WTC11 (cell line): ENCODE measurements around the gene IMPDH1. TPM values are rescaled to one million over a fixed set of nuclear protein-coding genes. Genes with fewer than 3 reads are reported as not detected.
A peak's percentile ranks its signal among the peaks of the same experiment; 100 is the strongest.

ENCODE experiments used
- ATAC-seq: fragments of 200-7000 bp; cut with Tn5 transposase; 2 replicates; pipeline ENCODE4 v1.10.0; 2021; ENCODE audit warnings: mild to moderate bottlenecking, moderate library complexity
- CTCF ChIA-PET: fragments of 300-600 bp; sonication (Branson Sonifier 250); formaldehyde crosslinking; loops from one replicate; lab custom pipeline; 2021; ENCODE audit warnings: antibody characterized with exemption; lab: Charles Lee
- POLR2A ChIA-PET: fragments of 350-600 bp; sonication (Branson Sonifier 250); formaldehyde crosslinking; loops from one replicate; lab custom pipeline; 2021; ENCODE audit warnings: antibody characterized with exemption; lab: Charles Lee
- DNase-seq: peaks from one replicate; pipeline ENCODE4 v3.0.0; 2021; ENCODE audit warnings: low spot score
- H3K27ac Mint-ChIP-seq: 2 replicates; pipeline ENCODE4 v1.8.0; 2021; ENCODE audit warnings: mixed read lengths
- H3K27me3 Mint-ChIP-seq: 2 replicates; pipeline ENCODE4 v1.8.0; 2021; ENCODE audit warnings: low read depth, mild to moderate bottlenecking, moderate library complexity, mixed read lengths
- H3K36me3 Mint-ChIP-seq: 2 replicates; pipeline ENCODE4 v1.8.0; 2021; ENCODE audit warnings: mixed read lengths
- H3K4me1 Mint-ChIP-seq: 2 replicates; pipeline ENCODE4 v1.8.0; 2022; ENCODE audit warnings: mixed read lengths
- H3K4me3 Mint-ChIP-seq: 2 replicates; pipeline ENCODE4 v1.8.0; 2021; ENCODE audit warnings: mild to moderate bottlenecking, moderate library complexity, mixed read lengths
- H3K9me3 Mint-ChIP-seq: 2 replicates; pipeline ENCODE4 v1.8.0; 2021; ENCODE audit warnings: mixed read lengths
- AR ChIP-seq: fragments of 250-450 bp; sonication (Bioruptor Pico); IDR thresholded peaks from 2 replicates; pipeline ENCODE4 v1.9.0; 2021; ENCODE audit warnings: mild to moderate bottlenecking
- ATF2 ChIP-seq: sonication (generic); formaldehyde crosslinking; IDR thresholded peaks from 2 replicates; pipeline ENCODE4 v1.8.1; 2022; ENCODE audit warnings: low read depth, missing genetic modification reagents, borderline replicate concordance
- CREB1 ChIP-seq: sonication (generic); formaldehyde crosslinking; IDR thresholded peaks from 2 replicates; pipeline ENCODE4 v1.8.0; 2023; ENCODE audit warnings: mild to moderate bottlenecking, missing genetic modification reagents
- EMX1 ChIP-seq: fragments of 250-450 bp; sonication (Bioruptor Pico); IDR thresholded peaks from 2 replicates; pipeline ENCODE4 v1.8.0; 2021; ENCODE audit warnings: mild to moderate bottlenecking
- ERG ChIP-seq: fragments of 250-450 bp; sonication (Bioruptor Pico); IDR thresholded peaks from 2 replicates; pipeline ENCODE4 v1.8.0; 2021; ENCODE audit warnings: mild to moderate bottlenecking
- ESRRA ChIP-seq: sonication (generic); formaldehyde crosslinking; IDR thresholded peaks from 2 replicates; pipeline ENCODE4 v1.8.1; 2022; ENCODE audit warnings: mild to moderate bottlenecking, missing genetic modification reagents, borderline replicate concordance
- GABPB1 ChIP-seq: sonication (generic); formaldehyde crosslinking; IDR thresholded peaks from 2 replicates; pipeline ENCODE4 v1.8.1; 2023; ENCODE audit warnings: mild to moderate bottlenecking, missing genetic modification reagents
- JAZF1 ChIP-seq: fragments of 250-450 bp; sonication (Bioruptor Pico); IDR thresholded peaks from 2 replicates; pipeline ENCODE4 v1.9.0; 2021; ENCODE audit warnings: moderate library complexity, mild to moderate bottlenecking, inconsistent platforms
- JUN ChIP-seq: sonication (generic); formaldehyde crosslinking; IDR thresholded peaks from 2 replicates; pipeline ENCODE4 v1.8.0; 2023; ENCODE audit warnings: mild to moderate bottlenecking, missing genetic modification reagents
- MLX ChIP-seq: sonication (generic); formaldehyde crosslinking; IDR thresholded peaks from 2 replicates; pipeline ENCODE4 v1.8.1; 2023; ENCODE audit warnings: mild to moderate bottlenecking, missing genetic modification reagents, moderate library complexity
- MXD4 ChIP-seq: fragments of 250-450 bp; sonication (Bioruptor Pico); IDR thresholded peaks from 2 replicates; pipeline ENCODE4 v1.8.0; 2021; ENCODE audit warnings: mild to moderate bottlenecking, moderate library complexity, borderline replicate concordance
- NFATC4 ChIP-seq: fragments of 250-450 bp; sonication (Bioruptor Pico); IDR thresholded peaks from 2 replicates; pipeline ENCODE4 v1.9.0; 2021; ENCODE audit warnings: mild to moderate bottlenecking
- NFYB ChIP-seq: sonication (generic); formaldehyde crosslinking; conservative IDR thresholded peaks from 2 replicates; pipeline ENCODE4 v1.8.0; 2022; ENCODE audit warnings: low read depth, missing genetic modification reagents
- OVOL2 ChIP-seq: fragments of 250-450 bp; sonication (Bioruptor Pico); IDR thresholded peaks from 2 replicates; pipeline ENCODE4 v1.9.0; 2021; ENCODE audit warnings: mild to moderate bottlenecking, borderline replicate concordance
- SOX15 ChIP-seq: fragments of 250-450 bp; sonication (Bioruptor Pico); IDR thresholded peaks from 2 replicates; pipeline ENCODE4 v1.9.0; 2021; ENCODE audit warnings: mild to moderate bottlenecking
- STAT6 ChIP-seq: sonication (generic); formaldehyde crosslinking; conservative IDR thresholded peaks from 2 replicates; pipeline ENCODE4 v1.8.1; 2023; ENCODE audit warnings: mild to moderate bottlenecking, low read depth, missing genetic modification reagents, moderate library complexity
- ZBTB21 ChIP-seq: sonication (generic); formaldehyde crosslinking; IDR thresholded peaks from 2 replicates; pipeline ENCODE4 v1.8.1; 2023; ENCODE audit warnings: mild to moderate bottlenecking, missing genetic modification reagents, borderline replicate concordance
- ZNF219 ChIP-seq: sonication (generic); formaldehyde crosslinking; IDR thresholded peaks from 2 replicates; pipeline ENCODE4 v1.8.0; 2023; ENCODE audit warnings: missing genetic modification reagents, mild to moderate bottlenecking, borderline replicate concordance
- ZNF317 ChIP-seq: sonication (generic); formaldehyde crosslinking; IDR thresholded peaks from 2 replicates; pipeline ENCODE4 v1.8.1; 2023; ENCODE audit warnings: low read depth, mild to moderate bottlenecking, moderate library complexity, missing genetic modification reagents, borderline replicate concordance
- ZNF396 ChIP-seq: fragments of 250-450 bp; sonication (Bioruptor Pico); IDR thresholded peaks from 2 replicates; pipeline ENCODE4 v1.8.0; 2021; ENCODE audit warnings: mild to moderate bottlenecking, moderate library complexity, borderline replicate concordance
- ZNF416 ChIP-seq: fragments of 250-450 bp; sonication (Bioruptor Pico); IDR thresholded peaks from 2 replicates; pipeline ENCODE4 v1.9.0; 2021; ENCODE audit warnings: mild to moderate bottlenecking, inconsistent platforms
- ZSCAN18 ChIP-seq: fragments of 250-450 bp; sonication (Bioruptor Pico); IDR thresholded peaks from 2 replicates; pipeline ENCODE4 v2.1.2; 2022; ENCODE audit warnings: mild to moderate bottlenecking, moderate library complexity
- total RNA-seq: library from RNA; stranded (reverse); gene quantifications from 3 replicates; pipeline ENCODE4 v1.2.3, GENCODE V29; 2021

Gene IMPDH1
- total RNA-seq, 1 experiment from 2014 or later: 54.2 TPM

- TF ChIP-seq JUN (CRISPR knock-in tag) (0 out of 2 replicates have a peak, but pooled peaks have one; percentile 54), ZSCAN18 (CRISPR knock-in tag) (no peak), ZNF219 (CRISPR knock-in tag) (no peak)
Observed at GRCh38 chr7:128351296-128352152, 58.3 kb downstream of the IMPDH1 start (continued).

- TF ChIP-seq NFATC4 (CRISPR knock-in tag) (no peak), NFYB (CRISPR knock-in tag) (no peak), ESRRA (no peak), ZNF396 (CRISPR knock-in tag) (no peak)
- no peak; the same call in 1 of the 2 replicates for ATAC-seq
- H3K9me3 Mint-ChIP-seq: no peaks in the 10 kb centered on the region
- DNase-seq: peak; percentile 30
- H3K27me3 Mint-ChIP-seq: peaks cover 78% of the 10 kb centered on the region
- ChIA-PET CTCF (interaction anchor here (0.8 to 5.5 kb wide), 6 partner anchors 10 to 142 kb away, joined by 3 to 125 read pairs (median 7); no protein-coding TSS in a partner anchor), POLR2A (no interaction called here)
- no peak overlapping the region for H3K27ac Mint-ChIP-seq
- H3K4me1 Mint-ChIP-seq: peaks cover 5% of the 10 kb centered on the region
- peak overlapping the region; percentile 10; the same call in 1 of the 2 replicates for H3K4me3 Mint-ChIP-seq
- H3K36me3 Mint-ChIP-seq: no peaks in the 10 kb centered on the region
Observed at GRCh38 chr7:128350708-128351295, 59.0 kb downstream of the IMPDH1 start.

- CTCF ChIA-PET: interaction anchor here (0.6 to 5.5 kb wide), 5 partner anchors 11 to 110 kb away, joined by 3 to 125 read pairs (median 4); no protein-coding TSS in a partner anchor
- Mint-ChIP-seq H3K4me1 (peaks cover 5% of the 10 kb centered on the region), H3K36me3 (no peaks in the 10 kb centered on the region), H3K4me3 (no peak overlapping the region), H3K9me3 (no peaks in the 10 kb centered on the region), H3K27me3 (peaks cover 68% of the 10 kb centered on the region), H3K27ac (no peak overlapping the region)
- POLR2A ChIA-PET: no interaction called here
- no peak for TF ChIP-seq ERG (CRISPR knock-in tag)
- TF ChIP-seq STAT6 (CRISPR knock-in tag): no peak
- no peak for TF ChIP-seq MLX (CRISPR knock-in tag)
- no peak for TF ChIP-seq SOX15 (CRISPR knock-in tag)
- TF ChIP-seq CREB1 (CRISPR knock-in tag): no peak
- TF ChIP-seq JAZF1 (CRISPR knock-in tag): no peak
- TF ChIP-seq GABPB1: no peak
- TF ChIP-seq OVOL2 (CRISPR knock-in tag): no peak
- no peak for TF ChIP-seq ATF2
- TF ChIP-seq AR (CRISPR knock-in tag): no peak
- TF ChIP-seq ZNF317 (CRISPR knock-in tag): no peak
- TF ChIP-seq ZBTB21 (CRISPR knock-in tag): no peak
- no peak for TF ChIP-seq MXD4
- no peak for TF ChIP-seq NFATC4 (CRISPR knock-in tag)
- TF ChIP-seq EMX1 (CRISPR knock-in tag): no peak
- no peak for TF ChIP-seq ZNF416 (CRISPR knock-in tag)
- no peak for TF ChIP-seq ZNF219 (CRISPR knock-in tag)
- no peak for DNase-seq
- ATAC-seq: no peak
Observed at GRCh38 chr7:128349466-128349825, 60.3 kb downstream of the IMPDH1 start.
